DLD1 (cell line): Measurements from ENCODE around the gene OR10J4.
"Not testable (repeated sequence)": the region's sequence is repeated elsewhere in the genome, so short reads cannot be mapped to it uniquely, and the experiment has no call there.

ENCODE experiments used
- in situ Hi-C: cut with HindIII; loops from 2 replicates; pipeline ENCODE4 v1.10.0; 2017; ENCODE audit warnings: low sequenced_read_pairs

OR10J4 gene

DNA sequence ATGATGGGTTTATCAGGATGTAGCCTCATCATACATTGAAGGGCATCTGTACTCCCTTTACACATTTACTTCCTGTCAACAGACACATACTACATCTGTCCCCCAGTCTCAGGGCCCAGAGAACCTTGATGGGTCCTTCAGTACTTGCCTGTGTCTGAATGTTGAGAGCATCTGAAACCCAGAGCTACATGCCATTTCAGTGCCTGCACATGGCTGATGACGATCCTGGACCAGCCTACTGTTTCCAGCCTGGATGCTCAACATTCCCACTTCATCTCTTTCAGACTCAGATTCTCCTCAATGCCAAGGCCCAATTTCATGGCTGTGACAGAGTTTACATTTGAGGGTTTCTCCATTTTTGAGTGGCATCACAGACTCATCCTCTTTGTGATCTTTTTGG, at the start of gene OR10J4:
OR10J4 (plus strand) TSS at position 301 of the 400 bp plus-strand sequence.
- in situ Hi-C loops, result no loop called here

DNA sequence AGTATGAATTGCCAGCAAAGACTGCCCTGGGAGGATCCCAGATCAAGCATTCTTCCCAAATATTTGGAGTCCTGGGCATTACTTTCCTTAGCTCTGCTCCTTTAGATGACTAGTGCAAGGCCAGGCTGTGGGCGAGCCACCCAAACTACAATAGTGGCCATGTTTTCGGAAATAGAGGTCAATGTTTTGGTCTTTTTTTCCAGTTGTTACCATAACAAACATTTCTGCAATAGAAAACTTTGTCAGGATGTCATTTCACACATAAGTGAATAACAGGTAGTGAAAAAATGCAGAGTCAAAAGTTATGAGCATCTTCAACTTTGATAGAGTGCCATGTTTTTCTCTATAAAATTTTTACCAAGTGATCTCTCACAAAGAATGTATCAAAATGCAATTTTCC, 25.2 kb upstream of the OR10J4 start:
- in situ Hi-C loops, result no loop called here

DNA sequence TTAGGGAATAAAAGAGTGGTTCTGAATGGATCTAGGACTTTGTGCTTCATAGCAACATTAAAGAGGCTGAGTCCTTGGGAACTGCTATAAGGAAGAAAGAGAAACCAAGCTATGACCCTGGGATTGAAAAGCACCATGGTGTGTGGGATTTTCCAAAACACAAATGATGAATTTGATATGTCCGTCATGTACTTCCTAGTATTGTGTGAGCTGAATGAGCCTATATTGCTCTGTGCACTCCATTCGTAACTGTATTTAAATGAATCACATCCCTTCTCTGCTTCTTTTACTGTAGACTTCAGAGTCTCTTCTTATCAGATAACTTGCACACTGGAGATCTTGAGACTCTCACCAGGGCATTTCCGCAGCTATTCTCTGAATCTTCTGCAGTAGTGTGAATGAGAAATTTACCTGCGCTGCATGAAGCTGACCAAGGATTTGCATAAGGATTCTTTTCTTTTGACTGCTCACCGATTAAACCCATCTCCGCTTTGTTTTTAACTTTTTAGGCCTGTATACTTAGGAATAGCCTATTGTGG, 23.1 kb upstream of the OR10J4 start:
- in situ Hi-C loops, result no loop called here

DNA sequence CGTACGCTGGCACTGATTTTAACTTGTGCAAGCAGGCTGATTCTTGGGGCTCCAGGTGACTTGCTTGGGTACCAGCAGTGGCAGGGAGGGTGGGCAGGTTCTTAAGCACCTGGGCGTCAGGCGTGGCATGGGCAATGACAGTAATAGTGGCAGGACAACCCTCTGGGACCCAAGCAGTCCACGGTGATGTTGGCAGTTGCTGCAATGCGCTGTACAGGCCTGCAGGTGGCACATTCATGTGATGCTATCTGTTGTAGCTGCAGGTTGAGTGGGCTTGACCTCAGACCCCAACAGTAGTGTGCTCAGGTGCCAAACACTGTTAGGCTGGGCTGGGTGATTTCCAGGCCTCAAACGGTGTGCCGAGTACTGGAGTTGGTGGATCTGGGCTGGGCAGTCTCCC, 10.2 kb upstream of the OR10J4 start:
- in situ Hi-C loops, result no loop called here

DNA sequence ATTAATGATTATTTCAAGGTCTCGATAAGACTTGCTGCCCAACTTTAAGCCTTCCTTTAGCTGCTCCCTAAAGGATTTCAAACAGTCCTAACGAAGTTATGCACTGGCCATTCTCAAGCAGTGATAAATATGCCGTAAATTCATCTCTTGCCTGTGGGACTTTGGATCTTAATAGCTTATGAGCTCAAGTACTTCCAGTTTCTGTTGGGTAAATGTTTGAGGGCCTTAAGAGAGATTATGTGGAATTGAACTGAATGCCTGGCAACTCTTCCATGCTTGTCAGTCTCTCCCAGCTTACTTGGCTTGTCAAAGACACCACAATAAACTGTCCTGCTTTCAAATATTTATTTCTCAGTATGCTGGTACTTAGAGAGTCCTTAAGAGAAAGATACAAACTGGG, 3.5 kb upstream of the OR10J4 start:
- in situ Hi-C loops, result no loop called here

DNA sequence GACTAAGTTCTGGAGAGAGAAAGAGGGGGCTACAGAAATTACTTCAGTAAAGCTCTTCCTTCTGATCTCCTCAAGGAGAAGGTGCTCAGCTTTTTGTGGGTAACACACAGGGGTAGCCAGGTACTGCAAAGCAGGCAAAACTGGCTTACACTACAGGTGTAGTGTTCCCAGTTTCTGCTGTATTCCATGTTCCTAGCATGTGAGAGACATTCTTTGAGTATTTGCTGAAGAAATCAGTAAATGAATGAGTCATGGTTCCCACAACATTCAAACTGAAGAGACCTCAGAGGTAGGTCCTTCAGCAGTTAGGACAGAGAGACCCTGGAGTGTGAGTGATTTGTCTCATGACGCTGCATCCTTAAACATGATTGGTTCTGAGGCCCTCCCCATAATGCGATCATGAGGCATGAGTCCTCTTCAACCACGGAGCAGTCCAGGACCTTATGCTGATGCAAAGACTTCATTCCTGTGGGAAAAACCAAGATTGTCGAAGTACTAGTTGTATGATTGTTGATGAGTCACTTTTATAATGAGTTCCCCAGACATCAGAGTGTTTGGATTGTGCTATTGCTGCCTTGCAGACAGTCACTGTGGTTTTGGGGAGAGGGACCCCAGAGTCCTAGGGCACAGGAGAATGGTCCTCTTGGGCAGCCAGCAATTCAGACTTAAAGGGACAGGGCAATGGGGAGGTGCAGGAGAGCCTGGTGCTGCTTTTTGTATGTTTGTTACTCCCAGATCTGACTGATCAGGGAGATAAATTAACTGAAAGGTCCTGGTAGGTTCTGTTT, 2.7 kb upstream of the OR10J4 start:
- in situ Hi-C loops, result no loop called here

DNA sequence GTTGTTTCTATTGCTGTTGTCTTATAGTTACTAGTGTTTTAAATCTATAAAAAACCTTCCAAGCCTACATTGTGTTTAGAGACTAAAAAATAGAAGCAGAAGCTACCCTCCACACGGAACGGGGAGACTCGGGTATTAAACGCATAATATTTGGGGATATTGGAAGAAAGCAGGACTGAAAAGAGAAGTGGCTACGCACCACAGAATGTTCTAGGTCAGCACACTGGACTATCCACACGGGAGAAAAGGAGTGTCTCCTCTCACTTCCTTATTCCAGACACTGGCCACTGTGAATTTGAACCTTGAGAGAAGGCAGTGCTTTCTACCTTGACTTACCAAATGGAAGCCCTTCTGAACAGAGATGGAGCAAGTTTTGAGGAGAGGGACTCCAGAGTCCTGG, 1.0 kb upstream of the OR10J4 start:
- in situ Hi-C loops, result no loop called here

DNA sequence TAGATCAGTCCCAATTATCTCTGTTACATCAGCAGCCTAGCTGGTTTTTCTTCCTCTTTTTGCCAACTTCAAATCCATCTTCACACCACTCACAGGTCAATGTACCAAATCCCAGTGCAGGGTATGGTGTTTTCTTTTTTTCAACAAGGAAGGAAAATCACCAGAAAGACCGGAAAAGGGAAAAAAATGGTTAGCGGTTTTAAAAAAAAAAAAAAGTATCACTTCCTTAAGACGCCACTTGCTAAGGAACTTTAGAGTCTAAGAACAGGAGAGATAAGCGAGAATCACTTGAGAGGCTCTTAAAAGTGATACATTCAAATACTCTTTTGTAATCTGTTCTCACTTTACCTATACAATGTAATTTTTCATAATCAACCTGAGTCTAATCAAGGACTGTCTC, 4.5 kb downstream of the OR10J4 start:
- in situ Hi-C loops, result no loop called here

DNA sequence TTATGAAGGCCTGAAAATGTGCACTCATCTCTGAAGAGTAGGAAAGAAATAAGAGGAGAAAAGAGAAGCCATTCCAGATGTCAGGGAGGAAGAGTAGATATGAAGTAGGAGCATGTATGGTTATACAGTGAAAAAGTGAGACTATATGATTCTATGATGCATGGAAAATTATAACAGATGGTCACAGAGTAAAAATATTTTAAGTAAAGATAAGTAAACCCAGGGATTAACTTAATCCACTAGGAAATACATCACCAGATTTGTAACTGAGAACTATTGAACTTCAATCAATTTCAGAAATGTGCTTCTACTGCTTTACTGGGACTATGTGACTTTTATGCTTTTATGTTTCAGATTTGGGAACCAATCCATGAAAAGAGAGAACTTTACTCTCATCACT, 7.4 kb downstream of the OR10J4 start, which contains the start of gene OR10J1:
OR10J1 (plus strand) TSS at position 301 of the 400 bp plus-strand sequence; CDS start at position 371, 70 bp downstream.
- in situ Hi-C loops, result no loop called here

DNA sequence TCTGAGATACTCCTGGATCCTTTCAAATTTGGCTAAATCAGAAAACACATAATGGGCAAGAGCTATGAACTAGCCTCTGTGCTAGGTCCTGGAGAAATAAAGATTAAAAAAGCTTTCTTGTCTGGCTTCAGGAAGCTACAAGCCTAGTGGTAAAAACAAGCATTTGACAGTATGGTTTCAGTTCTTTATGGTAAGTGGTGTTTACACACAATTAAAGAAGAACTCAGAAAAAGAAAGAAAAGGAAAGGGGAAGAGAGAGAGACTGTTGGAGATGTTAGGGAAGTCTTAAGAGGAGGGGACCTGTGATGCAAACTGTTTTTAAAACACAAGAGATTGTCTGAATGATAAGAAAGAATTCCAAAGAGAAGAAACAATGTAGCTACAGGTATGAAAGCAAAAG, 9.4 kb downstream of the OR10J4 start:
- in situ Hi-C loops, result no loop called here

DNA sequence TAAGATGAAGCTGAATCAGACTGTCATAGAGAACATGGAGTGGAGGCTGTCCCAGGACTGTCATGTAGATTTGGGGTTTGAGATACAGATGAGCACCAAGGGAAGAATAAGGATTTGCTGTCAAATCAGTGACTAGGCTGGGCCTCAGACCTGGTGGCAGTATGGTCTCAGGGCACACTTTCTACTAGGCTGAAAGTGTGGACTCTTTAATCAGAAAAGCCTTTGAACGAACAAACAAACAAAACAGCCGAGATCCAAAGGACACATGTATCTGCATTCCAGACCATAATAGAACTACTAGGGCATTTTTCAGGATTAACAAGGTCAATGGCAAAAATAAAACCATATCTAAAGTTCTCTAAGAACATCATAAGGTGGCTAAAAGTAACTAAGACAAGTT, 10.4 kb downstream of the OR10J4 start:
- in situ Hi-C loops, result no loop called here

DNA sequence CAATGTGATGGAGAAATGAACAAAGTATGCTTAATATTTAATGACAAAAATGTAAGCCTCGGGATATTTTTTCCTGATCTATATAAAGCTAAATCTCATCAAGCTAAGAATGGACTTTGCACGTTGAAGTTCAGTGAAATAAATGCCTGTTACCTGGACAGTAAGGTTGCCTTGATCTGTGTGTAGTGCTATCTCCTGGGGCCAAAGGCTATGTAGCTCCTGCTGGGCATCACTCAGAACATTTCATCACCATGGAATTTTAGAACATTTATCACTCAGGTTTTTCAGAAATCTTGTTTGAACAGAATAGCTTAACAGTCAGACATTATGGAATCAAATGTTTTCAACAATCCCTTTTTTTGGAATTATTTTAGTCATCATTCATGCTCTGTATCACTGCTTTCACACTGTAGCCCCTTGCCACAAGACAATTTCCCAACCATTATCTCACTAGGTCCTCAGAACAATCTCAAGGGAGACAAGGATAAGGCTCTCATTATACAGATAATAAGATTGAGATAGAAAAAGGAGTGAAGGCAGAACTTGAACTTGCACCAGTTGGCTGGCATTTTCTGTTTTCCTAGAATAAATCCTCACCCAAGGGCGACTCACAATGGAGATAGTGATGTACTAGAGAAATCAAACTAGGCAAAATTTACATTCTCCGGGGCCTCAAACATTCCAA, 11.2 kb downstream of the OR10J4 start:
- in situ Hi-C loops, result no loop called here

DNA sequence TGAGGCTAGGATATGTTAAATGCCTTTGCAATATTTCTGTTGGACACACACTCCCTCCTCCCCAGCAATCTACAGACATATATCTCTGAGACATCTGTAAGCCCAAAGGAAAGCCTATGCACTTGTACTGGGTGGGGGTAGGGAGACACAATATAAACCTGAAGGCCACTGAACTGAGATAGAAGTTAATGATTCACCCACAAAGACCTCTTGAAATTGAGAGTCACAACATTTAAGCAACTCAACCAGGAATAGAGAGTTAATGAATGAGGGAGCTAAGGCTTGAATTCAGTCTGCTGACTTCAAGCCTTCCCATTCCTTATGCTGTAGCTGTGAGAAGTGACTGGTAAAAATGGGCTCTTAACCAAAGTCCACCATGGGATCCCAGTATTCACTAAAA, 12.5 kb downstream of the OR10J4 start:
- in situ Hi-C loops, result no loop called here

DNA sequence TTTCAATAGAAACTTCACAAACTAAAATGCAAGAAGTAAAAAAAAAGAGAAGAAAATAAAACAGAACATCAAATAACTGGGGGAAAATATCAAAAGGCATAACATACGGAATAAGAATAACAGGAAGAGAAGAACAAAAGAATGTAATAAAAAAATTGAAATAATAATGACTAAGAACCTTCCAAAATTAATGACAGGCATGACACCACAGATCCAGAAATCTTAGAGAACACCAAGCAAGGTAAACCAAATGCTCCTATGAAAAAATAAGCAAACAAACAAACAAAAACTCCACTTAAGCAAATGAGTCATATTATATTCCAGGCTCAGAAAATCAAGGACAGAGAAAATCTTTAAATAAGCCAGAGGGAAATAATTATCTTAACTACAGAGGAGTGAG, 16.2 kb downstream of the OR10J4 start:
- in situ Hi-C loops, result no loop called here

DNA sequence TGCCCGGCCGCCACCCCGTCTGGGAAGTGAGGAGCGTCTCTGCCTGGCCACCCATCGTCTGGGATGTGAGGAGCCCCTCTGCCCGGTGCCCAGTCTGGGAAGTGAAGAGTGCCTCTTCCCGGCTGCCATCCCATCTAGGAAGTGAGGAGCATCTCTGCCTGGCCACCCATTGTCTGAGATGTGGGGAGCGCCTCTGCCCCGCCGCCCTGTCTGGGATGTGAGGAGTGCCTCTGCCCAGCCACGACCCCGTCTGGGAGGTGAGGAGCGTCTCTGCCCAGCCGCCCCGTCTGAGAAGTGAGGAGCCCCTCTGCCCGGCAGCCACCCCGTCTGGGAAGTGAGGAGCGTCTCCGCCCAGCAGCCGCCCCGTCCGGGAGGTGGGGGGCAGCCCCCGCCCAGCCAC, 17.6 kb downstream of the OR10J4 start:
- in situ Hi-C loops, result not testable (repeated sequence)

DNA sequence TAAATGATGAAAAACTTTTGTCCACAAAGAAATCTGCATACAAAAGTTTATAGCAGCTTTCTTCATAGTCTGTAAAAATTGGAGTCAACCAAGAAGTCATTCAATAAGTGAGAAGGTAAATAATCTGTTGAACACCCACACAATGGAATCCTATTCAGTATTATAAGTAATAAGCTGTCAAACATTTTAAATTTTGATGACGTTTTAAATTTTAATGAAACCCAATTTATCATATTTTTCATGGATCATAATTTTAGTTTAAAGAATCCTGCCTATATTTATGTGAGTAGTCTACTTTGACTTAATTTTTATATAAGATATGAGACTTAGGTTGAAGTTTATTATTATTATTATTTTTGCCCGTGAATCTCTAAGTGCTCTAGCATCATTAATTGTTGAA, 27.5 kb downstream of the OR10J4 start:
- in situ Hi-C loops, result no loop called here

DNA sequence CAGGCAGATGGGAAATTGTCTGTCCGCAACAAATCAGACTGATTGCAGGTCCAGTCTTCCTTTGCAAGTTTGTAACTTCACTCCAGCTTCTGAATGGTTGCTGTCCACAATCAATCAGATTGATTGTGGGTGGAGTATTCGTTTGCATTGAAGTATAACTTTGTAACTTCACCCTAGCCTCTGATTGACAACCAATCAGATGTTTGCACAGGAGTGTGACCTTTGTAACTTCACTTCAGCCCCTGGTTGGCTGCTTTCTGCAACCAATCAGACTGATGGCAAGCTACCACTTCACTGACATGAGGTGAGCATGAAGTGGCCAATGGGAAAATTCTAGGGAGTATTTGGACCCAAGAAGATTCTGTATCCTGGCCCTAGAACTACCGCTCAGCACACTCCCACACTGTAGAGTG, 33.2 kb downstream of the OR10J4 start:
- in situ Hi-C loops, result no loop called here

DNA sequence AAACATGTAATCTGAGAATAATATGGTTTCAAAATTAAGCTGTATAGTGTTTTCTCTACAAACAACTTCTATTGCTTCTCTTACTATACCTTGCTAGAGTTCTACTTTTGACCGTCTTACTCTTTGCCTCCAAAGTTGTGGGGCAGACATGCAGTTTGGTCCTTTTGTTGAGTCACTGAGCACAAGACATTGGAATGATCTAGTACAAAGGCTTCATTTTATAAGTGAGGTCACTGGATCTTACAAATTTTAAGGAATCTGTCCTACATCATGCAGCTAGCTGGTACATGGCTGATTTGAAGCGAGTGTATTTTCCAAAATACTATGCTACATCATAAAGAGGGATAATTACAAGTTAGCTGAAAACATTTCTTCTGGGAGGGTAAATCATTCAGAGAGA, 36.3 kb downstream of the OR10J4 start:
- in situ Hi-C loops, result no loop called here

DNA sequence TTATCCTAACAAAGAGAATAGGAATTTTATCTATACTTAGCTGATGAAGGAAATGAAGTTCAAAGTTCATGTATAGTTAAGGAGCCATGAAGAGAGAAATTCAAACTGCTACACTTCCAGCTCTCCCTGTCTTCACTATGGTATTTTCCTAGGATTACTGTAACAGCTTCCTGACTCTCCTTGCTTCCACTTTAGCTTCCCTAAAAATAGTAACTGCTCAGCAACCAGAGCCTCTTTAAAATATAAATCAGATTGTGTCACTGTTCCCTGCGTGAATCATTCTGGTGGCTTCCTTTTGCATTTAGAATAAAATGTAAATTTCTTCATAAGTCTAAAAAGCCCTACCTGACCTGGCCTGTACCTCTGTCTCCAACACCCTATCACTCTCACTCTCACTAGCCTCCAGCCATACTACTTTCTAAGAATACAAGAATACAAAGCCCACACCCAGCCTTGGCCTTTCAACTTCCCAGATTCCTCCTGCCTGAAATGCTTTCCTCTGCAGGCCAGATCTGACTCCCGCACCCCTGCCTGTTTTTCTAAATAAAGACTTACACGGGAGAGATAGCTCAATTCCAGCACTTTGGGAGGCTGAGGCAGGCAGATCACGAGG, 38.0 kb downstream of the OR10J4 start:
- in situ Hi-C loops, result no loop called here

DNA sequence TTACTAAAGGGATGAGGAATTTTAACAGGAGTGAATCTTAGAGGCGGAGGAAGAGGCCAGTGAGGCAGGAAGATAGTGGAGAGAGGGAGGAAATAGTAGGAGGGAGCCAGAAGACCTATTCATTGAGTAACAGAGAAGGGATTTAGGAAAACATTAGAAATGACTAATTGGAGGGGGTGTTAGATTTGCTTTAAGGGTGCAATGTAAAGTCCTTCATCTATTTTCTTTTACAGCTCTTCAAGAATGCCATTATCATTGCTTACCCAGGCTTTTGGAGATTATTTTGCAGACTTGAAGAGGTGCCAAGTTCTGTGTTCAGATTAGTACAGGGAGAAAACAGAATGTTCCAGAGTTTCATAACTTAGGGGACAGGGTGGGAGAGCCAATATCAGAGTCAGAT, 41.3 kb downstream of the OR10J4 start:
- in situ Hi-C loops, result no loop called here

DNA sequence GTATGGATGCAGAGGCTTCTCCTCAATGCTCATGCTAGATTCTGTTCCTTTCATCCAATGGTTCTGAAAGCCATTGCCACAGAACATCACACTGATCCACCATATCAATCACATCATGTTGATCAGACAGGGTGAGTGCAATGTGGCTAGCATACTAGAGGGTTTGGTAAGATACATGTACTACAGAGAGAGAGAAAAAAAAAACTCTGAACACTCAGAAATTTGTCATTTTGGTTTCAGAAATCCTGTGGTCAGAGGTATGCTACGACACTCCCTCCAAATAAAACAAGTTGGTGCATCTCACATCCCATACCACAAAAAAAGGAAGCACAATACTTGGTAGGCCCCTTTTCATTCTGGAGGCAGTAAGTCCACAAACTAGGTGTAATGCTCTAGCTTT, 42.9 kb downstream of the OR10J4 start:
- in situ Hi-C loops, result no loop called here
